HCT116 (cell line): ENCODE results near the gene CRTC1. TPM values are rescaled to one million over a fixed set of nuclear protein-coding genes. Genes with fewer than 3 reads are reported as not detected.

Experiments used
- ATAC-seq: fragments of 200-7000 bp; cut with Tn5 transposase; 2 replicates; pipeline ENCODE4 v1.9.1; 2020; ENCODE audit warnings: mild to moderate bottlenecking, moderate library complexity
- BruUV-seq: library from RNA; stranded (reverse); fragments of 400-500 nt; replicated peaks from 2 replicates; lab custom pipeline; 2021; lab: Mats Ljungman, UMichigan
- CTCF ChIA-PET: fragments of 300-600 bp; sonication (Branson Sonifier 250); formaldehyde crosslinking; loops from one replicate; lab custom pipeline; 2021; ENCODE audit warnings: antibody characterized with exemption; lab: Charles Lee
- POLR2A ChIA-PET: fragments of 300-600, 350-600 bp; sonication (Branson Sonifier 250); formaldehyde crosslinking; loops from one replicate; lab custom pipeline; 2021; ENCODE audit warnings: antibody characterized with exemption; lab: Charles Lee
- RAD21 ChIA-PET, 2 experiments: fragments of 300-600 bp; sonication (Branson Sonifier 250); formaldehyde crosslinking; loops; one replicate each; lab custom pipeline; 2023; ENCODE audit warnings: low total read pairs in 2 of 2; ENCODE audit not compliant: uncharacterized antibody in 2 of 2, unreplicated experiment in 2 of 2, low non-redundant PET in 1 of 2; lab: Charles Lee
- DNase-seq: peaks from one replicate; pipeline ENCODE4 v3.0.0-alpha.2; 2010; ENCODE audit warnings: low read depth, low spot score
- H2AFZ ChIP-seq: fragments of 200-600 bp; shearing (Covaris generic), sonication (generic); 2 replicates; pipeline ENCODE4 v1.6.1; 2017; ENCODE audit warnings: low read depth, mixed run types, mixed read lengths, antibody characterized with exemption, low read length; ENCODE audit not compliant: poor library complexity, severe bottlenecking
- H3K27ac ChIP-seq: 2 replicates; pipeline ENCODE4 v1.5.1; 2012; ENCODE audit warnings: low read depth, low read length
- H3K27me3 ChIP-seq: fragments of 200-600 bp; sonication (generic); 2 replicates; pipeline ENCODE4 v1.6.1; 2016; ENCODE audit warnings: mixed run types, low read length, mixed read lengths; ENCODE audit not compliant: insufficient read depth
- H3K36me3 ChIP-seq, 2 experiments: fragments of 200-500 bp in 1 of 2; fragments of 200-600 bp in 1 of 2; sonication (Bioruptor generic) in 1 of 2; sonication (generic) in 1 of 2; 2 replicates each; pipeline versions ENCODE4 v1.5.1 to v1.6.1; 2014 to 2016; ENCODE audit warnings: low read length in 2 of 2, inconsistent platforms in 1 of 2, mixed read lengths in 1 of 2, mixed run types in 1 of 2; ENCODE audit not compliant: insufficient read depth in 2 of 2, control insufficient read depth in 1 of 2
- H3K4me1 ChIP-seq, 2 experiments: fragments of 200-600 bp in 1 of 2; sonication (generic) in 1 of 2; 2 replicates each; pipeline versions ENCODE4 v1.5.1 to v1.6.1; 2012 to 2017; ENCODE audit warnings: low read length in 2 of 2, inconsistent platforms in 1 of 2, mild to moderate bottlenecking in 1 of 2, mixed read lengths in 1 of 2, mixed run types in 1 of 2, moderate library complexity in 1 of 2; ENCODE audit not compliant: insufficient read depth in 2 of 2, control insufficient read depth in 1 of 2
- H3K4me2 ChIP-seq: fragments of 200-600 bp; sonication (generic); 2 replicates; pipeline ENCODE4 v1.6.1; 2017; ENCODE audit warnings: mixed run types, low read length, mixed read lengths
- H3K4me3 ChIP-seq, 2 experiments: fragments of 200-600 bp in 1 of 2; sonication (generic) in 1 of 2; replicated peaks in 1 of 2; 2 replicates each; pipeline ENCODE4 v1.5.1; 2011 to 2016; ENCODE audit warnings: low read length in 2 of 2, control low read depth in 1 of 2, low read depth in 1 of 2, mild to moderate bottlenecking in 1 of 2, mixed read lengths in 1 of 2, mixed run types in 1 of 2
- H3K79me2 ChIP-seq: fragments of 200-600 bp; sonication (generic); 2 replicates; pipeline ENCODE4 v1.6.1; 2017; ENCODE audit warnings: mild to moderate bottlenecking, mixed run types, low read length, moderate library complexity, mixed read lengths; ENCODE audit not compliant: insufficient read depth
- H3K9ac ChIP-seq: fragments of 200-600 bp; sonication (generic); 2 replicates; pipeline ENCODE4 v1.6.1; 2016; ENCODE audit warnings: low read length, mixed read lengths
- H3K9me2 ChIP-seq: fragments of 200-600 bp; sonication (generic), shearing (Covaris generic); 2 replicates; pipeline ENCODE4 v1.6.1; 2017; ENCODE audit warnings: mixed run types, mild to moderate bottlenecking, moderate library complexity; ENCODE audit not compliant: insufficient read depth
- H3K9me3 ChIP-seq, 2 experiments: fragments of 200-500 bp in 1 of 2; fragments of 200-600 bp in 1 of 2; sonication (Bioruptor generic) in 1 of 2; sonication (generic) in 1 of 2; 2 replicates each; pipeline ENCODE4 v1.6.1; 2014 to 2017; ENCODE audit warnings: low read length in 2 of 2, mixed read lengths in 2 of 2, inconsistent platforms in 1 of 2, low read depth in 1 of 2, mild to moderate bottlenecking in 1 of 2, mixed run types in 1 of 2, moderate library complexity in 1 of 2; ENCODE audit not compliant: control insufficient read depth in 1 of 2, insufficient read depth in 1 of 2
- H4K20me1 ChIP-seq: fragments of 200-600 bp; sonication (generic), shearing (Covaris generic); 2 replicates; pipeline ENCODE4 v1.6.1; 2017; ENCODE audit warnings: mixed run types, mild to moderate bottlenecking, moderate library complexity; ENCODE audit not compliant: insufficient read depth
- ATF3 ChIP-seq: IDR thresholded peaks from 2 replicates; pipeline ENCODE4 v1.6.1; 2012
- CBX3 ChIP-seq: IDR thresholded peaks from 2 replicates; pipeline ENCODE4 v1.6.1; 2012; ENCODE audit warnings: low read depth
- CEBPB ChIP-seq: IDR thresholded peaks from 2 replicates; pipeline ENCODE4 v1.6.1; 2012; ENCODE audit warnings: low read depth
- CTCF ChIP-seq, 3 experiments: fragments of 200-600 bp in 1 of 3; sonication (generic) in 1 of 3; IDR thresholded peaks in 2 of 3; conservative IDR thresholded peaks in 1 of 3; 2 replicates each; pipeline ENCODE4 v1.5.1; 2012 to 2017; ENCODE audit warnings: low read depth in 2 of 3, low read length in 2 of 3, antibody characterized with exemption in 1 of 3, borderline replicate concordance in 1 of 3, control low read depth in 1 of 3, mild to moderate bottlenecking in 1 of 3, mixed read lengths in 1 of 3, mixed run types in 1 of 3, moderate library complexity in 1 of 3; ENCODE audit not compliant: insufficient read depth in 1 of 3
- EGR1 ChIP-seq: IDR thresholded peaks from 2 replicates; pipeline ENCODE4 v1.6.1; 2012; ENCODE audit warnings: low read depth
- EZH2 ChIP-seq: fragments of 200-600 bp; sonication (generic); IDR thresholded peaks from 2 replicates; pipeline ENCODE4 v1.6.1; 2017; ENCODE audit warnings: antibody characterized with exemption, mixed run types
- EZH2phosphoT487 ChIP-seq: fragments of 200-600 bp; IDR thresholded peaks from 2 replicates; pipeline ENCODE4 v1.6.1; 2018; ENCODE audit warnings: antibody characterized with exemption, borderline replicate concordance
- FOSL1 ChIP-seq: IDR thresholded peaks from 2 replicates; pipeline ENCODE4 v1.6.1; 2012; ENCODE audit warnings: low read depth
- JUND ChIP-seq: IDR thresholded peaks from 2 replicates; pipeline ENCODE4 v1.6.1; 2012
- MAX ChIP-seq: IDR thresholded peaks from 2 replicates; pipeline ENCODE4 v1.6.1; 2012
- POLR2A ChIP-seq: IDR thresholded peaks from 2 replicates; pipeline ENCODE4 v1.7.0; 2011; ENCODE audit warnings: borderline replicate concordance; ENCODE audit not compliant: insufficient read depth, insufficient read length; ENCODE audit errors: extremely low read depth
- POLR2AphosphoS5 ChIP-seq: IDR thresholded peaks from 2 replicates; pipeline ENCODE4 v1.6.1; 2011; ENCODE audit warnings: mild to moderate bottlenecking, low read depth, low read length, moderate library complexity
- RAD21 ChIP-seq: IDR thresholded peaks from 2 replicates; pipeline ENCODE4 v1.6.1; 2012; ENCODE audit warnings: low read depth, mild to moderate bottlenecking
- REST ChIP-seq: IDR thresholded peaks from 2 replicates; pipeline ENCODE4 v1.6.1; 2012; ENCODE audit warnings: low read depth
- SP1 ChIP-seq: IDR thresholded peaks from 2 replicates; pipeline ENCODE4 v1.6.1; 2012; ENCODE audit warnings: low read depth
- SRF ChIP-seq: IDR thresholded peaks from 2 replicates; pipeline ENCODE4 v1.6.1; 2012; ENCODE audit warnings: low read depth
- TCF7L2 ChIP-seq: IDR thresholded peaks from 2 replicates; pipeline ENCODE4 v1.7.0; 2011; ENCODE audit warnings: borderline replicate concordance, inconsistent platforms; ENCODE audit not compliant: insufficient read depth, insufficient read length; ENCODE audit errors: extremely low read depth
- YY1 ChIP-seq: IDR thresholded peaks from 2 replicates; pipeline ENCODE4 v1.6.1; 2011; ENCODE audit warnings: low read length, low read depth, moderate library complexity, mild to moderate bottlenecking; ENCODE audit not compliant: insufficient replicate concordance; ENCODE audit errors: extremely low read depth
- ZFX ChIP-seq: fragments of 450-650 bp; IDR thresholded peaks from 2 replicates; pipeline ENCODE4 v1.6.1; 2017
- ZNF274 ChIP-seq: fragments of 200-500 bp; sonication (Bioruptor generic); IDR thresholded peaks from 2 replicates; pipeline ENCODE4 v1.6.1; 2014; ENCODE audit warnings: mild to moderate bottlenecking, low read depth, low read length, inconsistent platforms
- intact Hi-C: fragments of 100-400 bp; cut with micrococcal nuclease; formaldehyde crosslinking; loops from 2 replicates; pipeline ENCODE4 v1.10.0; 2022
- total RNA-seq: library from RNA; stranded (reverse); gene quantifications from one replicate; pipeline ENCODE4 v1.2.1, GENCODE V29; 2021; ENCODE audit not compliant: unreplicated experiment

CRTC1 gene
- total RNA-seq, 1 experiment from 2014 or later: 14.9 TPM

- Histone ChIP-seq H3K36me3 (no peaks in the 10 kb centered on the region), H3K27ac (no peak overlapping the region), H3K27me3 (no peaks in the 10 kb centered on the region), H2AFZ (no peak overlapping the region), H3K9me2 (no peaks in the 10 kb centered on the region), H3K9ac (no peak overlapping the region), H3K9me3 (no peaks in the 10 kb centered on the region), H4K20me1 (no peaks in the 10 kb centered on the region), H3K4me3 (no peak overlapping the region), H3K79me2 (peaks cover 4% of the 10 kb centered on the region; the same call in 1 of the 2 replicates), H3K4me1 (peaks cover 0 to 4% of the 10 kb centered on the region in 2 experiments; a peak in 1 of 4 replicates), H3K4me2 (no peak overlapping the region)
- no TSS peak for BruUV-seq
- RAD21 ChIA-PET: no interaction called here
- CTCF ChIA-PET: no interaction called here
- intact Hi-C loops: no loop called here
- TF ChIP-seq CBX3 (no peak), FOSL1 (no peak), SP1 (no peak), JUND (no peak), MAX (no peak), POLR2AphosphoS5 (no peak), SRF (no peak), POLR2A (no peak), ZFX (no peak), EZH2phosphoT487 (no peak), ATF3 (no peak), RAD21 (no peak), CTCF (IDR thresholded peaks at IDR 0.05 in 2 of 3, conservative IDR thresholded peaks at IDR 0.05 in 1 of 3; ENCODE audit: borderline replicate concordance in 1 of 3, insufficient read depth in 1 of 3, low read depth in 2 of 3, low read length in 2 of 3) (no peak), CEBPB (no peak), EGR1 (no peak), YY1 (no peak), ZNF274 (no peak), EZH2 (no peak), TCF7L2 (no peak), REST (no peak)
- DNase-seq (no peak), ATAC-seq (no peak)
- POLR2A ChIA-PET: no interaction called here
These were observed 29.6 kb upstream of the CRTC1 start for GRCh38 chr19:18653853-18654252.
